Measurements from ENCODE around the gene MAP3K9.

The MAP3K9 gene

DNA sequence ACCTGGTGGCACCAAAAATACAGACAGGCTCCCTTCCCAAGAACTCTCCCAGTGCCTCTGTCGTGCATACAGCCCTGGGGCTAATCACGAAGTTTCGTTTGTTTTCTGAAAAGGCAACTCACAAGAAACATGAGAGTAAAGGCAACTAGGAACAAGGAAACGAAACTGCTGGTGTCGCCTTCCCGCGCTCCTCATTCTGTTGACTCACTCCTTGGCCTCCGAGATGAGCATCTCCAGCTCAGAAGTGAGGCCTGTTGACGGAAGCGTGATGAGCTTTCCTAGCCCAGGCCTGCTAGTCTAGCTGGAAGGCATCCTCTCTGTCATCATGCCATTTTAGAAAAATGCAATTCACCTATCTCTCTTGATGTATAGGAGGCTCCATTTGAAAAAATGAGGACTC lies 117.1 kb downstream of the MAP3K9 start:
- H3K9ac ChIP-seq (ENCODE audit: low read depth, low read length, poor library complexity, severe bottlenecking) = no peak overlapping the region
- no peak overlapping the region for H3K4me3 ChIP-seq (ENCODE audit: low read length, poor library complexity, severe bottlenecking)
- no peak overlapping the region for H3K4me2 ChIP-seq (ENCODE audit: low read depth, low read length, poor library complexity, severe bottlenecking)
- H3K9me3 ChIP-seq (ENCODE audit: insufficient read depth, low read depth, low read length) = no peaks in the 10 kb centered on the region
- no peak overlapping the region for H2AFZ ChIP-seq (ENCODE audit: low read length)
- H3K79me2 ChIP-seq (ENCODE audit: insufficient read depth, low read length) = no peaks in the 10 kb centered on the region
- TF ChIP-seq, protein P1, sequence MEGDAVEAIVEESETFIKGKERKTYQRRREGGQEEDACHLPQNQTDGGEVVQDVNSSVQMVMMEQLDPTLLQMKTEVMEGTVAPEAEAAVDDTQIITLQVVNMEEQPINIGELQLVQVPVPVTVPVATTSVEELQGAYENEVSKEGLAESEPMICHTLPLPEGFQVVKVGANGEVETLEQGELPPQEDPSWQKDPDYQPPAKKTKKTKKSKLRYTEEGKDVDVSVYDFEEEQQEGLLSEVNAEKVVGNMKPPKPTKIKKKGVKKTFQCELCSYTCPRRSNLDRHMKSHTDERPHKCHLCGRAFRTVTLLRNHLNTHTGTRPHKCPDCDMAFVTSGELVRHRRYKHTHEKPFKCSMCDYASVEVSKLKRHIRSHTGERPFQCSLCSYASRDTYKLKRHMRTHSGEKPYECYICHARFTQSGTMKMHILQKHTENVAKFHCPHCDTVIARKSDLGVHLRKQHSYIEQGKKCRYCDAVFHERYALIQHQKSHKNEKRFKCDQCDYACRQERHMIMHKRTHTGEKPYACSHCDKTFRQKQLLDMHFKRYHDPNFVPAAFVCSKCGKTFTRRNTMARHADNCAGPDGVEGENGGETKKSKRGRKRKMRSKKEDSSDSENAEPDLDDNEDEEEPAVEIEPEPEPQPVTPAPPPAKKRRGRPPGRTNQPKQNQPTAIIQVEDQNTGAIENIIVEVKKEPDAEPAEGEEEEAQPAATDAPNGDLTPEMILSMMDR (conservative IDR thresholded peaks at IDR 0.05; ENCODE audit: low read length) = no peak
- no peak for TF ChIP-seq EZH2phosphoT487 (IDR thresholded peaks at IDR 0.05; ENCODE audit: borderline replicate concordance)
- H3K27me3 ChIP-seq (ENCODE audit: insufficient read depth, low read length, poor library complexity, severe bottlenecking) = no peaks in the 10 kb centered on the region
- H3K4me1 ChIP-seq (ENCODE audit: insufficient read depth, low read length, poor library complexity, severe bottlenecking) = no peaks in the 10 kb centered on the region
- no peaks in the 10 kb centered on the region for H4K20me1 ChIP-seq (ENCODE audit: insufficient read depth, low read length, poor library complexity, severe bottlenecking)
- no peaks in the 10 kb centered on the region for H3F3A ChIP-seq (ENCODE audit: low read depth)
- no peaks in the 10 kb centered on the region for H3K36me3 ChIP-seq (ENCODE audit: insufficient read depth, low read length)
- H3K9me2 ChIP-seq (replicated peaks; ENCODE audit: low read depth, low read length) = no peaks in the 10 kb centered on the region

DNA sequence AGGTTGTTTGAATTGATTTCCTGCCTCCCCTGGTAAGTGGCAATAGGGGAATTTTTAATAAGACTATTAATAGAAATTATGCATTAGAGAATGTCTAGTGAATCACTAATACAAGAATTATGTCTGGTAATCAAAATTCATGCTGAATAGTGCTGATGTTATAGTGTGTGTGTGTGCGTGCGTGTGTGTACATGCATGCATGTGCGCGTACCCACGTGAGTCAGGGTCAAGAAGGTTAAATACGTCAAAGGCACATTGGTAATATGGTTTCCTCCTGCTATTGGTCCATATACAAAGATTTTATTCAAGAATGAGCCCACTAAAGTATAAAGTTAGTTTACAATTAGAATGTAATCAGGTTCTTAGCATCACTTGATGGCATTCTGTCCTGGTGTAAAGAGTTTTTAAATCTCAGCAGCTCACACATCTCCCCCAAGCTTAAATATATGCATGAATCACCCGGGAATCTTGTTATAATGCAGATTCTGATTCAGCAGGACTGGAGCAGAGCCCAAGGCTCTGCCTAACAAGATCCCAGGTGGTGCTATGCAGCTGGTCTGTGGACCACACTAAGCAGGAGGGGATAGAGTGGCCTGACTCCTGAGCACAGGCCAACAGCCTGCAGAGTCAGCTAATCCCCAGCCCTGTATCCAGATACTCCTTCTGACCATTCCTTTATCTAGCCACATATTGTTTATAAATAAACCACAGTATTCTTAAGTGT lies 123.7 kb downstream of the MAP3K9 start:
- Histone ChIP-seq H3K4me3 (ENCODE audit: low read length, poor library complexity, severe bottlenecking) (no peak overlapping the region), H4K20me1 (ENCODE audit: insufficient read depth, low read length, poor library complexity, severe bottlenecking) (no peaks in the 10 kb centered on the region), H3K4me1 (ENCODE audit: insufficient read depth, low read length, poor library complexity, severe bottlenecking) (no peaks in the 10 kb centered on the region), H3K4me2 (ENCODE audit: low read depth, low read length, poor library complexity, severe bottlenecking) (no peak overlapping the region), H3K9me2 (replicated peaks; ENCODE audit: low read depth, low read length) (no peaks in the 10 kb centered on the region), H2AFZ (ENCODE audit: low read length) (no peak overlapping the region), H3K9me3 (ENCODE audit: insufficient read depth, low read depth, low read length) (no peaks in the 10 kb centered on the region), H3K27me3 (ENCODE audit: insufficient read depth, low read length, poor library complexity, severe bottlenecking) (no peaks in the 10 kb centered on the region), H3F3A (ENCODE audit: low read depth) (no peaks in the 10 kb centered on the region), H3K79me2 (ENCODE audit: insufficient read depth, low read length) (no peaks in the 10 kb centered on the region), H3K9ac (ENCODE audit: low read depth, low read length, poor library complexity, severe bottlenecking) (no peak overlapping the region), H3K36me3 (ENCODE audit: insufficient read depth, low read length) (no peaks in the 10 kb centered on the region)
- no peak for TF ChIP-seq EZH2phosphoT487 (IDR thresholded peaks at IDR 0.05; ENCODE audit: borderline replicate concordance)
- TF ChIP-seq, protein P1 (conservative IDR thresholded peaks at IDR 0.05; ENCODE audit: low read length) = no peak

DNA sequence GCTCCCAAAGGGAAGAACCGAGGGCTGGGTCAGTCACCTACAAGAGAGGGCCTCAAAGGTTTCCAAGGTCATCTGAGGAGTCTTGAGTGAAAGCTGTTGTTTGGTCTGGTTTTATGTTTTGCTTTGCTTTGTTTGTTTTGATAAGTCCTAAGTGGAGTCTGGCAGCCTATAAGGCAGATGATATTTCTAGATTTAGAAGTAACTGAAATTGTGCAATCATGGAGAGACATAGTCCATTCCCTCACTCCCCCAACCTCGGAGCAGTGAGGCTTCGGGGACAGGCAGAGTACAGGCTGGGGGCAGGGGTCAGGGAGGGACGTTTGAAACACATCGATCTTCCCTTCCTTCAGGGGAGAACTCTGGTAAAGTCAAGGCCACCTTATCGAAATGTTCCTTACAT lies 125.3 kb downstream of the MAP3K9 start:
- Histone ChIP-seq H3K36me3 (ENCODE audit: insufficient read depth, low read length) (no peaks in the 10 kb centered on the region), H3K4me2 (ENCODE audit: low read depth, low read length, poor library complexity, severe bottlenecking) (no peak overlapping the region), H3K4me3 (ENCODE audit: low read length, poor library complexity, severe bottlenecking) (no peak overlapping the region), H3K4me1 (ENCODE audit: insufficient read depth, low read length, poor library complexity, severe bottlenecking) (no peaks in the 10 kb centered on the region), H3K79me2 (ENCODE audit: insufficient read depth, low read length) (no peaks in the 10 kb centered on the region), H3K9me2 (replicated peaks; ENCODE audit: low read depth, low read length) (no peaks in the 10 kb centered on the region), H4K20me1 (ENCODE audit: insufficient read depth, low read length, poor library complexity, severe bottlenecking) (no peaks in the 10 kb centered on the region), H3F3A (ENCODE audit: low read depth) (no peaks in the 10 kb centered on the region), H3K27me3 (ENCODE audit: insufficient read depth, low read length, poor library complexity, severe bottlenecking) (no peaks in the 10 kb centered on the region), H3K9ac (ENCODE audit: low read depth, low read length, poor library complexity, severe bottlenecking) (no peak overlapping the region), H2AFZ (ENCODE audit: low read length) (no peak overlapping the region), H3K9me3 (ENCODE audit: insufficient read depth, low read depth, low read length) (no peaks in the 10 kb centered on the region)
- no peak for TF ChIP-seq EZH2phosphoT487 (IDR thresholded peaks at IDR 0.05; ENCODE audit: borderline replicate concordance)
- TF ChIP-seq, protein P1 (conservative IDR thresholded peaks at IDR 0.05; ENCODE audit: low read length) = no peak

All from Loucy (cell line).